HG02610 (cell line): ENCODE data around the gene MRPL52.
A peak's percentile ranks its signal among the peaks of the same experiment; 100 is the strongest.
"Not testable (repeated sequence)": the region's sequence is repeated elsewhere in the genome, so short reads cannot be mapped to it uniquely, and the experiment has no call there.

Experiments used
- ATAC-seq: cut with Tn5 transposase; IDR thresholded peaks from one replicate; pipeline ENCODE4 v1.9.1; 2021; ENCODE audit warnings: mild to moderate bottlenecking, moderate library complexity; ENCODE audit not compliant: unreplicated experiment

Gene MRPL52

GRCh38 chr14:22852599-22852939 is 22.9 kb downstream of the MRPL52 start:
- no peak for ATAC-seq

GRCh38 chr14:22852940-22853767 is 23.5 kb downstream of the MRPL52 start:
- peak; percentile 54 for ATAC-seq

- not testable (repeated sequence) for ATAC-seq
Measured at GRCh38 chr14:22854296-22854695, 24.6 kb downstream of the MRPL52 start.

- ATAC-seq = no peak
Measured at GRCh38 chr14:22854963-22855724, 25.5 kb downstream of the MRPL52 start.

- no peak for ATAC-seq
Measured at GRCh38 chr14:22856428-22856827, 26.7 kb downstream of the MRPL52 start.

GRCh38 chr14:22860377-22860776 is 30.7 kb downstream of the MRPL52 start:
- ATAC-seq = not testable (repeated sequence)

GRCh38 chr14:22861651-22862050 is 32.0 kb downstream of the MRPL52 start:
- no peak for ATAC-seq

GRCh38 chr14:22864979-22865378 is 35.3 kb downstream of the MRPL52 start:
- no peak for ATAC-seq

GRCh38 chr14:22865424-22866405 is 36.0 kb downstream of the MRPL52 start:
- no peak for ATAC-seq

GRCh38 chr14:22866874-22867273 is 37.2 kb downstream of the MRPL52 start:
- no peak for ATAC-seq

GRCh38 chr14:22870811-22871223 is 41.1 kb downstream of the MRPL52 start:
- ATAC-seq = peak; percentile 42

- peak; percentile 75 for ATAC-seq
Measured at GRCh38 chr14:22871224-22872032, 41.7 kb downstream of the MRPL52 start, which contains the start of gene LRP10. LRP10 (plus strand) TSS chr14:22871740; CDS start chr14:22872304, 564 bp downstream.

GRCh38 chr14:22872033-22872832 is 42.5 kb downstream of the MRPL52 start:
- peak; percentile 25 for ATAC-seq

- no peak for ATAC-seq
Measured at GRCh38 chr14:22872833-22873520, 43.3 kb downstream of the MRPL52 start.

- no peak for ATAC-seq
Measured at GRCh38 chr14:22875003-22875747, 45.5 kb downstream of the MRPL52 start.

- ATAC-seq = no peak
Measured at GRCh38 chr14:22875748-22876319, 46.1 kb downstream of the MRPL52 start.

GRCh38 chr14:22877000-22877501 is 47.4 kb downstream of the MRPL52 start:
- no peak for ATAC-seq
